HEK293 (cell line): ENCODE measurements around the gene DNM1.

ENCODE experiments used
- CTCF ChIA-PET: fragments of 350-600 bp; formaldehyde crosslinking; extraction: SDS; loops from one replicate; lab custom pipeline; 2021; ENCODE audit warnings: antibody characterized with exemption; lab: Yijun Ruan, JAX
- POLR2A ChIA-PET: fragments of 300-600 bp; formaldehyde crosslinking; extraction: SDS; loops from one replicate; lab custom pipeline; 2020; ENCODE audit warnings: antibody characterized with exemption, inconsistent platforms; lab: Yijun Ruan, JAX
- H3K27ac ChIP-seq: fragments of 200-500 bp; sonication (Bioruptor generic); 2 replicates; pipeline ENCODE4 v1.5.1; 2014; ENCODE audit warnings: low read depth, low read length, control low read depth, inconsistent platforms; ENCODE audit errors: extremely low read depth
- H3K36me3 ChIP-seq, 2 experiments: fragments of 200-500 bp in 1 of 2; sonication (Bioruptor generic) in 1 of 2; 1 replicate in 1 of 2; 2 replicates in 1 of 2; pipeline ENCODE4 v1.5.1; 2014 to 2017; ENCODE audit warnings: inconsistent platforms in 2 of 2, low read length in 2 of 2; ENCODE audit not compliant: control insufficient read depth in 2 of 2, insufficient read depth in 1 of 2
- H3K4me1 ChIP-seq: fragments of 200-500 bp; sonication (Bioruptor generic); 2 replicates; pipeline ENCODE4 v1.5.1; 2014; ENCODE audit warnings: mild to moderate bottlenecking, low read length, inconsistent platforms; ENCODE audit not compliant: control insufficient read depth, insufficient read depth
- H3K4me3 ChIP-seq: 2 replicates; pipeline ENCODE4 v1.5.1; 2011; ENCODE audit warnings: low read depth, mild to moderate bottlenecking, control low read depth, low read length, moderate library complexity
- H3K9me3 ChIP-seq: fragments of 200-500 bp; sonication (Bioruptor generic); 2 replicates; pipeline ENCODE4 v1.5.1; 2014; ENCODE audit warnings: low read depth, low read length, inconsistent platforms; ENCODE audit not compliant: control insufficient read depth, insufficient read depth
- BCL11B ChIP-seq: fragments of 450-650 bp; formaldehyde crosslinking; IDR thresholded peaks from 2 replicates; pipeline ENCODE4 v1.5.1; 2016; ENCODE audit warnings: low read depth, missing biosample characterization, missing genetic modification characterization
- EGR2 ChIP-seq: fragments of 450-650 bp; formaldehyde crosslinking; IDR thresholded peaks from 2 replicates; pipeline ENCODE4 v1.5.1; 2016; ENCODE audit warnings: low read depth, missing biosample characterization, missing genetic modification characterization
- GLIS1 ChIP-seq: fragments of 450-650 bp; formaldehyde crosslinking; IDR thresholded peaks from 2 replicates; pipeline ENCODE4 v1.5.1; 2016; ENCODE audit warnings: missing biosample characterization, missing genetic modification characterization
- GLIS2 ChIP-seq: fragments of 450-650 bp; formaldehyde crosslinking; IDR thresholded peaks from 2 replicates; pipeline ENCODE4 v1.5.1; 2016; ENCODE audit warnings: missing biosample characterization, missing genetic modification characterization
- HOXA7 ChIP-seq: sonication (generic); formaldehyde crosslinking; IDR thresholded peaks from 2 replicates; pipeline ENCODE4 v1.8.1; 2022; ENCODE audit warnings: missing genetic modification reagents, borderline replicate concordance
- HOXC10 ChIP-seq: sonication (generic); formaldehyde crosslinking; IDR thresholded peaks from 2 replicates; pipeline ENCODE4 v1.8.1; 2023; ENCODE audit warnings: mild to moderate bottlenecking, missing genetic modification reagents
- HOXD13 ChIP-seq: sonication (generic); formaldehyde crosslinking; IDR thresholded peaks from 2 replicates; pipeline ENCODE4 v1.8.0; 2022; ENCODE audit warnings: missing genetic modification reagents, borderline replicate concordance
- MYNN ChIP-seq: fragments of 450-650 bp; formaldehyde crosslinking; IDR thresholded peaks from 2 replicates; pipeline ENCODE4 v1.5.1; 2016; ENCODE audit warnings: missing biosample characterization, missing genetic modification characterization, borderline replicate concordance
- YY2 ChIP-seq: fragments of 450-650 bp; formaldehyde crosslinking; IDR thresholded peaks from 2 replicates; pipeline ENCODE4 v1.5.1; 2016; ENCODE audit warnings: missing biosample characterization, missing genetic modification characterization
- ZFHX2 ChIP-seq: fragments of 450-650 bp; formaldehyde crosslinking; conservative IDR thresholded peaks from 2 replicates; pipeline ENCODE4 v1.5.1; 2016; ENCODE audit warnings: missing biosample characterization, missing genetic modification characterization
- ZIC2 ChIP-seq: fragments of 450-650 bp; formaldehyde crosslinking; IDR thresholded peaks from 2 replicates; pipeline ENCODE4 v1.5.1; 2016; ENCODE audit warnings: missing biosample characterization, missing genetic modification characterization
- ZNF140 ChIP-seq: fragments of 450-650 bp; formaldehyde crosslinking; IDR thresholded peaks from 2 replicates; pipeline ENCODE4 v1.5.1; 2016; ENCODE audit warnings: missing biosample characterization, missing genetic modification characterization
- ZNF175 ChIP-seq: fragments of 450-650 bp; formaldehyde crosslinking; IDR thresholded peaks from 2 replicates; pipeline ENCODE4 v1.5.1; 2016; ENCODE audit warnings: missing biosample characterization, missing genetic modification characterization
- ZNF239 ChIP-seq: fragments of 450-650 bp; formaldehyde crosslinking; IDR thresholded peaks from 2 replicates; pipeline ENCODE4 v1.5.1; 2016; ENCODE audit warnings: missing biosample characterization, missing genetic modification characterization
- ZNF274 ChIP-seq, 2 experiments: fragments of 200-500 bp in 1 of 2; fragments of 450-650 bp in 1 of 2; sonication (Bioruptor generic) in 1 of 2; formaldehyde crosslinking in 1 of 2; IDR thresholded peaks; 2 replicates each; pipeline versions ENCODE4 v1.5.1 to v1.6.1; 2014 to 2016; ENCODE audit warnings: borderline replicate concordance in 1 of 2, inconsistent platforms in 1 of 2, low read length in 1 of 2, missing biosample characterization in 1 of 2, missing genetic modification characterization in 1 of 2
- ZNF311 ChIP-seq: fragments of 450-650 bp; formaldehyde crosslinking; IDR thresholded peaks from 2 replicates; pipeline ENCODE4 v1.5.1; 2017; ENCODE audit warnings: missing biosample characterization, missing genetic modification characterization, borderline replicate concordance
- ZNF362 ChIP-seq: fragments of 450-650 bp; formaldehyde crosslinking; IDR thresholded peaks from 2 replicates; pipeline ENCODE4 v1.5.1; 2016; ENCODE audit warnings: missing biosample characterization, missing genetic modification characterization
- ZNF48 ChIP-seq: fragments of 450-650 bp; formaldehyde crosslinking; IDR thresholded peaks from 2 replicates; pipeline ENCODE4 v1.5.1; 2016; ENCODE audit warnings: missing biosample characterization, missing genetic modification characterization
- ZNF488 ChIP-seq: fragments of 450-650 bp; formaldehyde crosslinking; IDR thresholded peaks from 2 replicates; pipeline ENCODE4 v1.5.1; 2016; ENCODE audit warnings: missing biosample characterization, missing genetic modification characterization
- ZNF558 ChIP-seq: fragments of 450-650 bp; formaldehyde crosslinking; IDR thresholded peaks from 2 replicates; pipeline ENCODE4 v1.5.1; 2016; ENCODE audit warnings: missing biosample characterization, missing genetic modification characterization
- ZNF645 ChIP-seq: fragments of 450-650 bp; formaldehyde crosslinking; IDR thresholded peaks from 2 replicates; pipeline ENCODE4; 2016; ENCODE audit warnings: missing biosample characterization, missing genetic modification characterization
- ZNF768 ChIP-seq: fragments of 450-650 bp; formaldehyde crosslinking; IDR thresholded peaks from 2 replicates; pipeline ENCODE4 v1.5.1; 2018; ENCODE audit warnings: missing biosample characterization, mild to moderate bottlenecking, missing genetic modification characterization
- ZNF792 ChIP-seq: fragments of 450-650 bp; formaldehyde crosslinking; IDR thresholded peaks from 2 replicates; pipeline ENCODE4 v1.5.1; 2016; ENCODE audit warnings: missing biosample characterization, missing genetic modification characterization
- ZNF843 ChIP-seq: fragments of 450-650 bp; formaldehyde crosslinking; IDR thresholded peaks from 2 replicates; pipeline ENCODE4 v1.5.1; 2016; ENCODE audit warnings: missing biosample characterization, missing genetic modification characterization

DNM1 gene

GRCh38 chr9:128242828-128243214, 39.6 kb downstream of the DNM1 start:
- POLR2A ChIA-PET = no interaction called here
- H3K9me3 ChIP-seq = no peaks in the 10 kb centered on the region
- no peak overlapping the region for H3K4me3 ChIP-seq
- CTCF ChIA-PET = interaction anchor here (0.6 kb wide), 1 partner anchor 9 kb away, joined by 4 read pairs; no protein-coding TSS in a partner anchor
- H3K36me3 ChIP-seq = peaks cover 0 to 23% of the 10 kb centered on the region in 2 experiments; a peak in 1 of 3 replicates
- H3K4me1 ChIP-seq = no peaks in the 10 kb centered on the region
- TF ChIP-seq ZNF311 (tag by site-specific recombination) (no peak), HOXC10 (CRISPR knock-in tag) (no peak), ZNF239 (tag by site-specific recombination) (no peak), YY2 (no peak), ZNF488 (tag by site-specific recombination) (no peak), ZNF768 (tag by site-specific recombination) (no peak), ZNF645 (tag by site-specific recombination) (no peak), HOXD13 (no peak), HOXA7 (CRISPR knock-in tag) (no peak), ZNF140 (tag by site-specific recombination) (no peak), MYNN (tag by site-specific recombination) (no peak), ZNF792 (tag by site-specific recombination) (no peak), ZNF843 (no peak), BCL11B (tag by site-specific recombination) (no peak), ZNF558 (tag by site-specific recombination) (no peak), ZNF362 (tag by site-specific recombination) (no peak), ZNF48 (tag by site-specific recombination) (no peak)
- H3K27ac ChIP-seq = no peak overlapping the region

- H3K4me1 ChIP-seq = no peaks in the 10 kb centered on the region
- CTCF ChIA-PET = interaction anchor here (0.6 kb wide), 2 partner anchors 10 to 126 kb away, joined by 3 to 4 read pairs; no protein-coding TSS in a partner anchor
- peaks cover 0 to 25% of the 10 kb centered on the region in 2 experiments; a peak in 1 of 3 replicates for H3K36me3 ChIP-seq
- H3K4me3 ChIP-seq = no peak overlapping the region
- H3K9me3 ChIP-seq = no peaks in the 10 kb centered on the region
- peak; percentile 76 for TF ChIP-seq GLIS1 (tag by site-specific recombination)
- TF ChIP-seq ZIC2 = peak; percentile 65
- no peak for TF ChIP-seq ZNF274 (IDR thresholded peaks at IDR 0.05; ENCODE audit: low read length)
- TF ChIP-seq ZNF274 (tag by site-specific recombination; IDR thresholded peaks at IDR 0.05; ENCODE audit: borderline replicate concordance) = no peak
- peak; percentile 92 for TF ChIP-seq ZFHX2
- peak; percentile 93 for TF ChIP-seq EGR2 (tag by site-specific recombination)
- no peak for TF ChIP-seq ZNF175
- peak; percentile 48 for TF ChIP-seq GLIS2 (tag by site-specific recombination)
- POLR2A ChIA-PET = no interaction called here
- H3K27ac ChIP-seq = no peak overlapping the region
Observed at GRCh38 chr9:128243215-128244018, 40.2 kb downstream of the DNM1 start.
